ENCODE results near the gene SETD2.

DNA sequence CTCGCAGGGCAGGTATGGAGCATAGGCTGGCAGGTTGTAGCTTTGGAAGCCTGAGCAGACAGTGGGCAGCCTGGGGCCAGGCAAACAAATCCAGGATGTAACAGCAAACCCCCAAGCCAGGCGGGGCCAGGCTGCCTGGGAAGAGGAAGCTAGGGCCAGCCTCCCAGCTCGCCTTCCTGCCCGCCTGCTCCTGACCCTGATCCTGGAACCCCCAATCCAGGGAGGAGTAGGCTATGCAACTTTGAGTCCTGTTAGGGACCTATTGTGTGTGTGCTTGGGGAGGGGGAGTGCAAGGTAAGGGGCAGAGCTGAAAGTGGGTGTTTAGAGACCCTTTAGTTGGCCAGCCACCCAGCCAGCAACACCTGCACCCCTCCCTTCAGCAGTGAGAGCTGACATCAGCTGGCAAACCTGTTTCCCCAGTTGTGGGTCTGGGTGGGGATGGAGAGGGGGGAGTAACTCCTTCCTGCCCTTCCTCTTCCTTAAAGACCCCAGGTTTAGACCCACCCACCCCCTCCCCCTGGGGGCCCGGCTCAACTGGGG lies 181.9 kb downstream of the SETD2 start:
- TF ChIP-seq SUZ12 (IDR thresholded peaks at IDR 0.05; ENCODE audit: extremely low read depth, insufficient read depth, insufficient read length) = no peak
- no peak for TF ChIP-seq YY1 (IDR thresholded peaks at IDR 0.05; ENCODE audit: insufficient read depth, insufficient read length)
- TF ChIP-seq ZNF274 (IDR thresholded peaks at IDR 0.05; ENCODE audit: low read depth, low read length) = no peak

Measured in NT2/D1 (cell line).